GM19467 (cell line): ENCODE measurements around the gene MIOX.
A peak's percentile ranks its signal among the peaks of the same experiment; 100 is the strongest.
"Not testable (repeated sequence)": the region's sequence is repeated elsewhere in the genome, so short reads cannot be mapped to it uniquely, and the experiment has no call there.

Source experiments
- ATAC-seq: cut with Tn5 transposase; IDR thresholded peaks from one replicate; pipeline ENCODE4 v1.9.1; 2021; ENCODE audit warnings: mild to moderate bottlenecking, moderate library complexity; ENCODE audit not compliant: unreplicated experiment

Gene MIOX

GRCh38 chr22:50513175-50513574 lies 26.5 kb downstream of the MIOX start:
- ATAC-seq, result no peak

- no peak for ATAC-seq
Observed at GRCh38 chr22:50516068-50516467, 29.4 kb downstream of the MIOX start.

GRCh38 chr22:50516891-50517290 lies 30.2 kb downstream of the MIOX start:
- no peak for ATAC-seq

GRCh38 chr22:50517495-50518260 lies 31.0 kb downstream of the MIOX start:
- no peak for ATAC-seq

GRCh38 chr22:50518606-50519005 lies 31.9 kb downstream of the MIOX start:
- ATAC-seq, result no peak

- no peak for ATAC-seq
Observed at GRCh38 chr22:50519151-50519550, 32.5 kb downstream of the MIOX start.

GRCh38 chr22:50520184-50520583 lies 33.5 kb downstream of the MIOX start:
- not testable (repeated sequence) for ATAC-seq

GRCh38 chr22:50520826-50521453 lies 34.3 kb downstream of the MIOX start:
- no peak for ATAC-seq

GRCh38 chr22:50521710-50522109 lies 35.1 kb downstream of the MIOX start:
- ATAC-seq, result no peak

GRCh38 chr22:50522208-50522805 lies 35.6 kb downstream of the MIOX start:
- ATAC-seq, result no peak

- no peak for ATAC-seq
Observed at GRCh38 chr22:50522806-50523438, 36.3 kb downstream of the MIOX start.

- ATAC-seq, result no peak
Observed at GRCh38 chr22:50523458-50523805, 36.8 kb downstream of the MIOX start.

- ATAC-seq, result no peak
Observed at GRCh38 chr22:50523806-50524675, 37.4 kb downstream of the MIOX start.

- ATAC-seq, result no peak
Observed at GRCh38 chr22:50524676-50525103, 38.0 kb downstream of the MIOX start.

- peak; percentile 34 for ATAC-seq
Observed at GRCh38 chr22:50525104-50525857, 38.6 kb downstream of the MIOX start, which contains the start of gene SCO2. SCO2 (minus strand) TSS chr22:50525598; CDS start chr22:50524411, 1,187 bp downstream.

GRCh38 chr22:50525858-50526107 lies 39.1 kb downstream of the MIOX start:
- no peak for ATAC-seq

- peak; percentile 24 for ATAC-seq
Observed at GRCh38 chr22:50526108-50526833, 39.6 kb downstream of the MIOX start.

GRCh38 chr22:50526834-50527801 lies 40.5 kb downstream of the MIOX start:
- no peak for ATAC-seq
